Stomach (tissue), 9 donors: ENCODE results near the gene CDKL1. TPM values are rescaled to one million over a fixed set of nuclear protein-coding genes. Genes with fewer than 3 reads are reported as not detected.
"Not testable (repeated sequence)": the region's sequence is repeated elsewhere in the genome, so short reads cannot be mapped to it uniquely, and the experiment has no call there.

Experiments used
- DNase-seq, 2 donors: peaks; one replicate each; pipeline versions ENCODE4 v3.0.0 to v3.0.0-alpha.2; 2013 to 2019
- H3K27ac ChIP-seq, 5 donors: fragments of 200-600 bp in 4 of 5; sonication (generic) in 4 of 5; one replicate each; pipeline ENCODE4 v1.5.1; 2013 to 2019; ENCODE audit warnings: mild to moderate bottlenecking in 1 of 5, moderate library complexity in 1 of 5
- H3K27me3 ChIP-seq, 3 donors: fragments of 200-600 bp; sonication (generic); one replicate each; pipeline ENCODE4 v1.5.1; 2017 to 2019; ENCODE audit warnings: mixed run types in 1 of 3
- H3K36me3 ChIP-seq, 4 donors: fragments of 200-600 bp; sonication (generic); 1 replicate in 3 of 4; 2 replicates in 1 of 4; pipeline ENCODE4 v1.5.1; 2016 to 2019
- H3K4me1 ChIP-seq, 4 donors: fragments of 200-600 bp; sonication (generic); one replicate each; pipeline ENCODE4 v1.5.1; 2016 to 2019
- H3K4me3 ChIP-seq, 4 donors: fragments of 200-600 bp; sonication (generic) in 3 of 4; one replicate each; pipeline ENCODE4 v1.5.1; 2016 to 2019; ENCODE audit warnings: mild to moderate bottlenecking in 1 of 4
- H3K9me3 ChIP-seq, 4 donors: fragments of 200-600 bp; sonication (generic); one replicate each; pipeline ENCODE4 v1.5.1; 2016 to 2019
- CTCF ChIP-seq, 7 experiments: fragments of 450-650 bp in 4 of 7; fragments of 200-600 bp in 3 of 7; sonication (generic) in 3 of 7; IDR thresholded peaks; one replicate each; pipeline ENCODE4 v1.5.1; 2016 to 2019; ENCODE audit warnings: antibody characterized with exemption in 7 of 7, control low read depth in 2 of 7, mild to moderate bottlenecking in 1 of 7
- EP300 ChIP-seq: sonication (generic); formaldehyde crosslinking; IDR thresholded peaks from one replicate; pipeline ENCODE4 v1.6.1; 2017; ENCODE audit warnings: antibody characterized with exemption
- POLR2A ChIP-seq, 4 donors: fragments of 450-650 bp; IDR thresholded peaks; one replicate each; pipeline ENCODE4 v1.6.1; 2016; ENCODE audit warnings: antibody characterized with exemption in 4 of 4, control low read depth in 2 of 4, mild to moderate bottlenecking in 1 of 4, moderate library complexity in 1 of 4
- POLR2AphosphoS5 ChIP-seq, 3 donors: sonication (generic); formaldehyde crosslinking; IDR thresholded peaks; one replicate each; pipeline ENCODE4 v1.6.1; 2016; ENCODE audit warnings: antibody characterized with exemption in 3 of 3
- WGBS, 5 donors: extraction: QIAGEN DNeasy Blood & Tissue Kit in 3 of 5; methylation state at CpG; one replicate each; pipeline versions ENCODE4 v1.1.5 to v1.1.7; 2013 to 2018; 5-methylcytosine and 5-hydroxymethylcytosine counted together
- intact Hi-C: fragments of 100-400 bp; cut with DNase I; formaldehyde crosslinking; loops from one replicate; pipeline ENCODE4 v1.15.1; 2023; ENCODE audit warnings: low total_unique reads
- polyA plus RNA-seq, 3 donors: library from polyadenylated mRNA; stranded (reverse); fragments of 200-250 nt; gene quantifications; one replicate each; pipeline ENCODE4 v1.2.3, GENCODE V29; 2013
- total RNA-seq, 5 donors: library from RNA; depleted of rRNA; stranded (reverse); fragments of >200 nt; gene quantifications; one replicate each; pipeline versions ENCODE4 v1.1.0 to v1.2.3, GENCODE V29; 2014 to 2016
- donor health status: healthy with polysubstance abuse.
- donor health status: Bipolar disorder and iron deficiency.
- donor health status: healthy.

Gene CDKL1
- total and polyA plus RNA-seq, 8 donors, result 0.61 to 174 (median 1.4) TPM; not detected in 1

- intact Hi-C loops, result no loop called here
- Histone ChIP-seq H3K4me1 (no peaks in the 10 kb centered on the region), H3K36me3 (no peaks in the 10 kb centered on the region), H3K9me3 (no peaks in the 10 kb centered on the region), H3K27me3 (no peaks in the 10 kb centered on the region), H3K4me3 (no peak overlapping the region), H3K27ac (no peak overlapping the region)
- WGBS, 5 donors, result 88 to 95% (median 94%) methylated on average over 4 of the region's 4 CpGs
- TF ChIP-seq EP300, result no peak
- no peak for TF ChIP-seq POLR2A (IDR thresholded peaks at IDR 0.05)
- no peak for DNase-seq
Observed at GRCh38 chr14:50371546-50371945, 25.1 kb downstream of the CDKL1 start.

- Histone ChIP-seq H3K9me3 (no peaks in the 10 kb centered on the region), H3K27ac (peak overlapping the region in 3 of 5 donors; percentile 37 to 84 (median 77)), H3K4me3 (no peak overlapping the region), H3K4me1 (peaks cover 7 to 35% (median 21%) of the 10 kb centered on the region in 4 donors), H3K27me3 (no peaks in the 10 kb centered on the region), H3K36me3 (no peaks in the 10 kb centered on the region)
- DNase-seq, result no peak
- TF ChIP-seq EP300, result no peak
- TF ChIP-seq POLR2A (IDR thresholded peaks at IDR 0.05), result no peak
- no peak for TF ChIP-seq POLR2AphosphoS5 (IDR thresholded peaks at IDR 0.05)
- no peak for TF ChIP-seq CTCF (IDR thresholded peaks at IDR 0.05)
- intact Hi-C loops, result no loop called here
- 83 to 93% (median 90%) methylated on average over 4 of the region's 4 CpGs for WGBS, 5 donors
Observed at GRCh38 chr14:50366589-50366988, 30.1 kb downstream of the CDKL1 start.

- peak in 1 of 2 donors; percentile 62 for DNase-seq
- intact Hi-C loops, result no loop called here
- 64 to 80% (median 75%) methylated on average over 3 of the region's 3 CpGs for WGBS, 5 donors
- Histone ChIP-seq H3K4me1 (peaks cover 7 to 35% (median 23%) of the 10 kb centered on the region in 4 donors), H3K27me3 (no peaks in the 10 kb centered on the region), H3K36me3 (no peaks in the 10 kb centered on the region), H3K4me3 (no peak overlapping the region), H3K9me3 (no peaks in the 10 kb centered on the region), H3K27ac (peak overlapping the region in 4 of 5 donors; percentile 37 to 84 (median 66))
- no peak for TF ChIP-seq EP300
- TF ChIP-seq CTCF (IDR thresholded peaks at IDR 0.05), result no peak
- no peak for TF ChIP-seq POLR2A (IDR thresholded peaks at IDR 0.05)
- no peak for TF ChIP-seq POLR2AphosphoS5 (IDR thresholded peaks at IDR 0.05)
Observed at GRCh38 chr14:50366115-50366514, 30.6 kb downstream of the CDKL1 start.

- WGBS, 5 donors, result 58 to 78% (median 72%) methylated on average over 7 of the region's 7 CpGs
- H3K4me3 ChIP-seq, DNase-seq, H3K36me3 ChIP-seq, H3K9me3 ChIP-seq, H3K27me3 ChIP-seq, intact Hi-C loops: not testable (repeated sequence)
- Histone ChIP-seq H3K4me1 (peaks cover 7 to 37% (median 25%) of the 10 kb centered on the region in 4 donors), H3K27ac (peak overlapping the region; percentile 54 to 84 (median 73))
Observed at GRCh38 chr14:50365572-50365971, 31.1 kb downstream of the CDKL1 start.

- Histone ChIP-seq H3K27ac (peak overlapping the region in 4 of 5 donors; percentile 61 to 84 (median 72)), H3K36me3 (no peaks in the 10 kb centered on the region), H3K27me3 (no peaks in the 10 kb centered on the region), H3K4me3 (no peak overlapping the region), H3K9me3 (no peaks in the 10 kb centered on the region), H3K4me1 (peaks cover 7 to 45% (median 29%) of the 10 kb centered on the region in 4 donors)
- no peak for TF ChIP-seq CTCF (IDR thresholded peaks at IDR 0.05)
- TF ChIP-seq POLR2A (IDR thresholded peaks at IDR 0.05), result no peak
- TF ChIP-seq EP300, result no peak
- TF ChIP-seq POLR2AphosphoS5 (IDR thresholded peaks at IDR 0.05), result no peak
- 27 to 69% (median 39%) methylated on average over 1 of the region's 1 CpG for WGBS, 5 donors
- intact Hi-C loops, result no loop called here
- peak in 1 of 2 donors; percentile 74 for DNase-seq
Observed at GRCh38 chr14:50364792-50365191, 31.9 kb downstream of the CDKL1 start.
